Panc1 (cell line): ENCODE results near the gene TP73.

Source experiments
- POLR2AphosphoS5 ChIP-seq: IDR thresholded peaks from 2 replicates; pipeline ENCODE4 v1.6.1; 2012; ENCODE audit warnings: mild to moderate bottlenecking, low read depth, low read length, moderate library complexity
- REST ChIP-seq, 2 experiments: IDR thresholded peaks; 2 replicates each; pipeline ENCODE4 v1.6.1; 2011 to 2012; ENCODE audit warnings: low read depth in 2 of 2, control low read depth in 1 of 2, low read length in 1 of 2, mild to moderate bottlenecking in 1 of 2, moderate library complexity in 1 of 2; ENCODE audit not compliant: insufficient read depth in 1 of 2
- SIN3A ChIP-seq: IDR thresholded peaks from 2 replicates; pipeline ENCODE4 v1.6.1; 2012; ENCODE audit warnings: low read depth, mild to moderate bottlenecking, low read length, moderate library complexity, borderline replicate concordance; ENCODE audit not compliant: insufficient read depth
- TCF7L2 ChIP-seq: IDR thresholded peaks from 2 replicates; pipeline ENCODE4 v1.6.1; 2011; ENCODE audit warnings: mild to moderate bottlenecking, low read depth, low read length, inconsistent platforms
- TF ChIP-seq, protein P1 (sequence below): fragments of 450-650 bp; IDR thresholded peaks from 2 replicates; pipeline ENCODE4 v1.5.1; 2017; ENCODE audit warnings: mild to moderate bottlenecking

GRCh38 chr1:3669971-3670431 lies 17.7 kb downstream of the TP73 start:
- TF ChIP-seq POLR2AphosphoS5 (no peak), SIN3A (no peak), REST (IDR thresholded peaks at IDR 0.05; ENCODE audit: insufficient read depth in 1 of 2, low read depth in 2 of 2, low read length in 1 of 2) (no peak), TCF7L2 (no peak)
- TF ChIP-seq, protein P1, sequence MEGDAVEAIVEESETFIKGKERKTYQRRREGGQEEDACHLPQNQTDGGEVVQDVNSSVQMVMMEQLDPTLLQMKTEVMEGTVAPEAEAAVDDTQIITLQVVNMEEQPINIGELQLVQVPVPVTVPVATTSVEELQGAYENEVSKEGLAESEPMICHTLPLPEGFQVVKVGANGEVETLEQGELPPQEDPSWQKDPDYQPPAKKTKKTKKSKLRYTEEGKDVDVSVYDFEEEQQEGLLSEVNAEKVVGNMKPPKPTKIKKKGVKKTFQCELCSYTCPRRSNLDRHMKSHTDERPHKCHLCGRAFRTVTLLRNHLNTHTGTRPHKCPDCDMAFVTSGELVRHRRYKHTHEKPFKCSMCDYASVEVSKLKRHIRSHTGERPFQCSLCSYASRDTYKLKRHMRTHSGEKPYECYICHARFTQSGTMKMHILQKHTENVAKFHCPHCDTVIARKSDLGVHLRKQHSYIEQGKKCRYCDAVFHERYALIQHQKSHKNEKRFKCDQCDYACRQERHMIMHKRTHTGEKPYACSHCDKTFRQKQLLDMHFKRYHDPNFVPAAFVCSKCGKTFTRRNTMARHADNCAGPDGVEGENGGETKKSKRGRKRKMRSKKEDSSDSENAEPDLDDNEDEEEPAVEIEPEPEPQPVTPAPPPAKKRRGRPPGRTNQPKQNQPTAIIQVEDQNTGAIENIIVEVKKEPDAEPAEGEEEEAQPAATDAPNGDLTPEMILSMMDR, result no peak
